HCT116 (cell line): Measurements from ENCODE around the gene CYB5R2.

Experiments
- EZH2 ChIP-seq: fragments of 200-600 bp; sonication (generic); IDR thresholded peaks from 2 replicates; pipeline ENCODE4 v1.6.1; 2017; ENCODE audit warnings: antibody characterized with exemption, mixed run types
- EZH2phosphoT487 ChIP-seq: fragments of 200-600 bp; IDR thresholded peaks from 2 replicates; pipeline ENCODE4 v1.6.1; 2018; ENCODE audit warnings: antibody characterized with exemption, borderline replicate concordance
- POLR2AphosphoS5 ChIP-seq: IDR thresholded peaks from 2 replicates; pipeline ENCODE4 v1.6.1; 2011; ENCODE audit warnings: mild to moderate bottlenecking, low read depth, low read length, moderate library complexity
- TF ChIP-seq, protein P1 (sequence below), 3 experiments: fragments of 200-600 bp in 1 of 3; sonication (generic) in 1 of 3; IDR thresholded peaks in 2 of 3; conservative IDR thresholded peaks in 1 of 3; 2 replicates each; pipeline ENCODE4 v1.5.1; 2012 to 2017; ENCODE audit warnings: low read depth in 2 of 3, low read length in 2 of 3, antibody characterized with exemption in 1 of 3, borderline replicate concordance in 1 of 3, control low read depth in 1 of 3, mild to moderate bottlenecking in 1 of 3, mixed read lengths in 1 of 3, mixed run types in 1 of 3, moderate library complexity in 1 of 3; ENCODE audit not compliant: insufficient read depth in 1 of 3
- TF ChIP-seq, protein P2 (sequence below): IDR thresholded peaks from 2 replicates; pipeline ENCODE4 v1.6.1; 2011; ENCODE audit warnings: mild to moderate bottlenecking, low read length, moderate library complexity; ENCODE audit not compliant: insufficient replicate concordance; ENCODE audit errors: extremely low read depth
- TF ChIP-seq, protein P3 (sequence below): IDR thresholded peaks from 2 replicates; pipeline ENCODE4 v1.6.1; 2012; ENCODE audit warnings: low read depth

DNA sequence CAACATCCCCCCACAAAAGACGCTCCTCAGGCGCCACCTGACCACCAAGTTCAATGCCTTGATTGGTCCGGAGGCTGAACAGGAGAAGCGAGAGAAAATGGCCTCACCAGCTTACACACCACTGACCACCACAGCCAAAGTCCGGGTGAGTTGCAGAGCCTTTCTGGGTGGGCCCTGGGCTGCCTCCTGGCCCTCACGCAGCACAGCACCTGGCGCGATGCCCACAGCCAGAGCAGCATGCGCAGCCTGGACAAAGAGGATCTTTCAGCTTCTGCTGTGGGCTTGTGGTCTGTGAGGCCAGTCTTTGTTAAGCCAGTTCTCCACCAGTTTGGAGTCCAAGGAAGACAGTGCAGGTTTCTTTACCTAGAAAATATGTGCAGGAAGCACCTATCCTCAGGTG lies 21.6 kb downstream of the CYB5R2 start:
- TF ChIP-seq, protein P1, sequence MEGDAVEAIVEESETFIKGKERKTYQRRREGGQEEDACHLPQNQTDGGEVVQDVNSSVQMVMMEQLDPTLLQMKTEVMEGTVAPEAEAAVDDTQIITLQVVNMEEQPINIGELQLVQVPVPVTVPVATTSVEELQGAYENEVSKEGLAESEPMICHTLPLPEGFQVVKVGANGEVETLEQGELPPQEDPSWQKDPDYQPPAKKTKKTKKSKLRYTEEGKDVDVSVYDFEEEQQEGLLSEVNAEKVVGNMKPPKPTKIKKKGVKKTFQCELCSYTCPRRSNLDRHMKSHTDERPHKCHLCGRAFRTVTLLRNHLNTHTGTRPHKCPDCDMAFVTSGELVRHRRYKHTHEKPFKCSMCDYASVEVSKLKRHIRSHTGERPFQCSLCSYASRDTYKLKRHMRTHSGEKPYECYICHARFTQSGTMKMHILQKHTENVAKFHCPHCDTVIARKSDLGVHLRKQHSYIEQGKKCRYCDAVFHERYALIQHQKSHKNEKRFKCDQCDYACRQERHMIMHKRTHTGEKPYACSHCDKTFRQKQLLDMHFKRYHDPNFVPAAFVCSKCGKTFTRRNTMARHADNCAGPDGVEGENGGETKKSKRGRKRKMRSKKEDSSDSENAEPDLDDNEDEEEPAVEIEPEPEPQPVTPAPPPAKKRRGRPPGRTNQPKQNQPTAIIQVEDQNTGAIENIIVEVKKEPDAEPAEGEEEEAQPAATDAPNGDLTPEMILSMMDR (IDR thresholded peaks at IDR 0.05 in 2 of 3, conservative IDR thresholded peaks at IDR 0.05 in 1 of 3; ENCODE audit: borderline replicate concordance in 1 of 3, insufficient read depth in 1 of 3, low read depth in 2 of 3, low read length in 2 of 3), result no peak
- TF ChIP-seq EZH2phosphoT487 (no peak), POLR2AphosphoS5 (no peak), EZH2 (no peak)
- TF ChIP-seq, protein P2, sequence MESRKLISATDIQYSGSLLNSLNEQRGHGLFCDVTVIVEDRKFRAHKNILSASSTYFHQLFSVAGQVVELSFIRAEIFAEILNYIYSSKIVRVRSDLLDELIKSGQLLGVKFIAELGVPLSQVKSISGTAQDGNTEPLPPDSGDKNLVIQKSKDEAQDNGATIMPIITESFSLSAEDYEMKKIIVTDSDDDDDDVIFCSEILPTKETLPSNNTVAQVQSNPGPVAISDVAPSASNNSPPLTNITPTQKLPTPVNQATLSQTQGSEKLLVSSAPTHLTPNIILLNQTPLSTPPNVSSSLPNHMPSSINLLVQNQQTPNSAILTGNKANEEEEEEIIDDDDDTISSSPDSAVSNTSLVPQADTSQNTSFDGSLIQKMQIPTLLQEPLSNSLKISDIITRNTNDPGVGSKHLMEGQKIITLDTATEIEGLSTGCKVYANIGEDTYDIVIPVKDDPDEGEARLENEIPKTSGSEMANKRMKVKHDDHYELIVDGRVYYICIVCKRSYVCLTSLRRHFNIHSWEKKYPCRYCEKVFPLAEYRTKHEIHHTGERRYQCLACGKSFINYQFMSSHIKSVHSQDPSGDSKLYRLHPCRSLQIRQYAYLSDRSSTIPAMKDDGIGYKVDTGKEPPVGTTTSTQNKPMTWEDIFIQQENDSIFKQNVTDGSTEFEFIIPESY, result no peak
- TF ChIP-seq, protein P3, sequence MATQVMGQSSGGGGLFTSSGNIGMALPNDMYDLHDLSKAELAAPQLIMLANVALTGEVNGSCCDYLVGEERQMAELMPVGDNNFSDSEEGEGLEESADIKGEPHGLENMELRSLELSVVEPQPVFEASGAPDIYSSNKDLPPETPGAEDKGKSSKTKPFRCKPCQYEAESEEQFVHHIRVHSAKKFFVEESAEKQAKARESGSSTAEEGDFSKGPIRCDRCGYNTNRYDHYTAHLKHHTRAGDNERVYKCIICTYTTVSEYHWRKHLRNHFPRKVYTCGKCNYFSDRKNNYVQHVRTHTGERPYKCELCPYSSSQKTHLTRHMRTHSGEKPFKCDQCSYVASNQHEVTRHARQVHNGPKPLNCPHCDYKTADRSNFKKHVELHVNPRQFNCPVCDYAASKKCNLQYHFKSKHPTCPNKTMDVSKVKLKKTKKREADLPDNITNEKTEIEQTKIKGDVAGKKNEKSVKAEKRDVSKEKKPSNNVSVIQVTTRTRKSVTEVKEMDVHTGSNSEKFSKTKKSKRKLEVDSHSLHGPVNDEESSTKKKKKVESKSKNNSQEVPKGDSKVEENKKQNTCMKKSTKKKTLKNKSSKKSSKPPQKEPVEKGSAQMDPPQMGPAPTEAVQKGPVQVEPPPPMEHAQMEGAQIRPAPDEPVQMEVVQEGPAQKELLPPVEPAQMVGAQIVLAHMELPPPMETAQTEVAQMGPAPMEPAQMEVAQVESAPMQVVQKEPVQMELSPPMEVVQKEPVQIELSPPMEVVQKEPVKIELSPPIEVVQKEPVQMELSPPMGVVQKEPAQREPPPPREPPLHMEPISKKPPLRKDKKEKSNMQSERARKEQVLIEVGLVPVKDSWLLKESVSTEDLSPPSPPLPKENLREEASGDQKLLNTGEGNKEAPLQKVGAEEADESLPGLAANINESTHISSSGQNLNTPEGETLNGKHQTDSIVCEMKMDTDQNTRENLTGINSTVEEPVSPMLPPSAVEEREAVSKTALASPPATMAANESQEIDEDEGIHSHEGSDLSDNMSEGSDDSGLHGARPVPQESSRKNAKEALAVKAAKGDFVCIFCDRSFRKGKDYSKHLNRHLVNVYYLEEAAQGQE, result no peak
